ENCODE data around the gene PTPRT.

Gene PTPRT

GRCh38 chr20:42595625-42596024, 594.1 kb downstream of the PTPRT start:
- intact Hi-C loops (cut with DNase I): no loop called here

DNA sequence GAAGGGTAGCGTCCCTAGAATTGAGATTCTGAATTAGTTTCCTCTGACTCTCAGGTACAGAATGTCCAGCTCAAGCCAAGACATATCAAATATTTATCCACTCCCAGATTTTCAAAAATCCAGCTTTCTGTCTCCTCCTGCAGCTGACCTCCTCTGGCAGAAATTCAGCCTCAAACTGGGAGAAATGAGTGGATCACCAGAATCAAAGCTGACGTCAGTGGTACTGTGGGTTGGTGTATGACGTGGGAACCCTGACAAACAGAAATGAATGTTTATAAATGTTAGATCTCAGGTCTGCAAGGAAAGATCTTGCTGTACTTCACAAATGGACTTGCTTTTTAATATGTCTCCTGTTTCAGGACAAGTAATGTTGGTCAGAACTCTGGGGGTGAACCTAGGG, 595.0 kb downstream of the PTPRT start:
- intact Hi-C loops (cut with DNase I): no loop called here

More at GRCh38 chr20:42595625-42596024, 594.1 kb downstream of the PTPRT start:
- peak in 1 of 10 donors; percentile 34 for DNase-seq

GRCh38 chr20:42594011-42594410, 595.7 kb downstream of the PTPRT start:
- intact Hi-C loops (cut with DNase I): no loop called here
- no peak for DNase-seq

More for the DNA sequence above, 595.0 kb downstream of the PTPRT start:
- DNase-seq: no peak

DNA sequence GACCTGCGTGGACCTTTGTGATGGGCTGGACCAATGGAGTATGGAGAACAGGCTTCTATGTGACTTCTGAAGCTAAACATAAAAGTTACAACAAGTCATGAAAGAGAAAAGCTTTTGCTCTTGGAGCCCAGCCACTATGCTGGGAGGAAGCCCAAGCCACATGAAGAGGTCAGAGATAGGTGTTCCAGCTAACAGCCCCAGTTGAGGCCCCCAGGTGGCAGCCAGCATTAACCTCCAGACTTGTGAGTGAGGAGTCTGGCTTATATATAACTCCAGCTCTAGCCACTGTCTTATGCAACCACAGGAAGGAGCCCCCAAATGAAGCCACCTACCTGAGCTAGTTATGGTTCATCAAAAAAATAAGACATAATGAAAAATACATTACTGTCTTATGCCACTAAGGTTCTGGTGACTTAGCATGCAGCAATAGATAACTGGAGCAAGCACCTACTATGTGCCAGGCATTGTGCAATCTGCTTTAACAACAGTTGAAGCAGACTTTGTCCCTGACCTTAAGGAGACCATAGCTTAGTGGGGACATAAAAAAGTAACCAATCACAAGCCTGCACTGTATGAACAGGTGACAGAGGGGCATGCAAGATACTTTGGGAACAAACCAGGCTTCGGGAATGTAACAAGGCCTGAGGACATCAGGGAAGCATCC, 599.6 kb downstream of the PTPRT start:
- intact Hi-C loops (cut with DNase I): no loop called here
- DNase-seq: no peak

DNA sequence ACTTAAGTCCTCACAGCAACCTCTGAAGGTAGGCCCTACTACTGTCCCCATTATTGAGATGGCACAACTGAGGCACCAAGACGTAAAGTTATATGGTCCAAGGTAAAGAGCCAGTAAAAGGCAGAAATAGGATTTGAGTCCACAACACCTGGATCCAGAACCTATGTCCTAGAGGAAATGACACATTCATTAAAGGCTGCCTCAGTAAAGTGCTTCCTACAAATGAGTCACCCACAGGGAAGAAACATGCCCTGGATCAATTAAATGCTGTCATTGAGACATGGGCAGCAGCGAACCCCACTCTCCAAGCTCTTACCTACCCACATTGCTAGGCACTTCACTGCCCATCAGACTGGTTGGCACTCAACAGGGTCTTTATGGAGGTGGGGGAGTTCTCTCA, 600.9 kb downstream of the PTPRT start:
- intact Hi-C loops (cut with DNase I): no loop called here

DNA sequence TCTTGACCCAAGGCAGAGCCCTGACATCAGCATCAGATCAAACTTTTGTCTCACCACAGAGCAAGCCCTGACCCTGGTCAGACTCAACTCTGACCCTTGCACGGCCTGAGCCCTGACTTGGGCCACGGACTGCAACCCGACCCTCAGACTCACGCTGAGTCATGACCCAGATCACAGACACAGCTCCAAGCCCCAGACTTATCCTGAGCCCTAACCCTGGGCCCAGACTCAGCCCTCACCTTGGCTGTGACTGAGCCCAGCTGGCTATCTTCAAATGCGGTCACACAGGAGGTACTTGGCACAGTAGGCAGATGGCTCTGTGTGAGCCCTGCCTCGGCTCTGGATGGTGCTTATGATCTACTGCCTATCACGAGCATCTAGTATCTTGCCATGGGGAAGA, 602.3 kb downstream of the PTPRT start:
- no peak for DNase-seq
- intact Hi-C loops (cut with DNase I): no loop called here

More for the DNA sequence above, 600.9 kb downstream of the PTPRT start:
- DNase-seq: no peak

GRCh38 chr20:42581311-42581710, 608.4 kb downstream of the PTPRT start:
- intact Hi-C loops (cut with DNase I): no loop called here
- DNase-seq: no peak

GRCh38 chr20:42576167-42576566, 613.5 kb downstream of the PTPRT start:
- DNase-seq: no peak
- intact Hi-C loops (cut with DNase I): no loop called here

DNA sequence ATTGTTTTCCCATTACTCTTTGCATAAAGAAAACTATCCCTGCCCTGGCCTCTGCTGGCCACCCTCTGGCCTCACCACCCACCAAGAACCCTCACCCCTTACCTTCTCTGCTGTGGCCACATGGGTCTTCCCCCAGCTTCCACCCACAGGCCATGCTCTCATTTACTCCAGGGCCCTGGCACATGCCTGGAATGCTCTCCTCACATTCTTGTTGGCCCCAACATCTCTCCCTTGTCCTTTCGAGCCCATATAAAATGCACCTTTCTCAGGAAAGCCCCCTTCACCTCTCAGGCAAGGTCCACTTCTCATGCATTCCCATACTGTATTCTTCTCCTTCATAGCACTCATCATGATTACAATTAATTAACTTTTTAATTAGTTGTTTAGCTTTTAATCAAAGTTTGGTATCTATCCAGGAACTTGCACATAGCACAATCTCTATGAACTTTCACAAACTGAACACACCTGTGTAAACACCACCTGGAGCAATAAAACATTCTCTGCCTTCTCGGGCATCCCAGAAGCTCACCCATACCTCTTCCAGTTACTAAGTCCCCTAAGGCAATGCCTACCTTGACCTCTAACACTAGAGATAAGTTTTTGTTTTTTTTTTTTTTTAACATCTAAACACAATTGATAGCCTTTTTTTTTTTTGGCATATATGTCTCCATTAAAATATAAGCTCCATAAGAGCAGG, 617.2 kb downstream of the PTPRT start:
- DNase-seq: no peak
- intact Hi-C loops (cut with DNase I): no loop called here

- intact Hi-C loops (cut with DNase I): no loop called here
- DNase-seq: no peak
Observed at GRCh38 chr20:42567409-42567808, 622.3 kb downstream of the PTPRT start.

DNA sequence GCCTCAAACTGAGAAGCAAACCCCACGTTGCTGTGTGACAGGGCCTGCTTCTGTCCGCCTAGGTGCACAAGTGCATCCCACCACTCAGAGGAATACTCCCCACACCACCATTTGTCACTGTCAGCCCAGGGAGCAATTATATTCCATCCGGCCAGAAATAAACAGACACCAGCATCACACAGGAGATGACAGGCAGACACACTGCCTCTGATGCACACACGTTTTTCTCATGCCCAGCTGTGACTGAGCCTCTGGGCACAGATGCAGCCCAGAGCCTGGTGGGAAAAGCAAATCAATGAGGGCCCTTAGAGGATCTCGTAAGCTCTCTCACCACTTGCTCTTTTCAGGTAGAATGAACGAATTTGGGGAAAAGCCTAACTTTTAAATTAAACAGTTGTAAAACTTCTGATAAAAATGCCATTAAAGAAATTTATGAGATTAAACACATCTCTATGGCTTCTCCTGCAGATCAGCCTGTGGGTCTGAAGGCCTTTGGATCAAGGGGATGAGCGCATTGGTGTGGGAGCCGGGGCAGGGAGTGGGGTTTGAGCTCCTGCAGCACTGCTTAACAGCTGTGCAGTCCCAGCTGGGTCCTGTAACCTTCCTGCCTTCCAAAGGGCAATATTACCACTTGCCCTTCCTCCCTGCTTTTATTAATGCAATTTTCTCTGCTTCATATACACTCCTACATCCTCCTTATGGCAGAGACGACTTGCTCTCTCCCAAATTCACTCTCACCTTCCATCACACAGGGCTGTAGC, 624.3 kb downstream of the PTPRT start:
- no peak for DNase-seq
- intact Hi-C loops (cut with DNase I): no loop called here

- DNase-seq: no peak
- intact Hi-C loops (cut with DNase I): no loop called here
Observed at GRCh38 chr20:42559665-42560064, 630.0 kb downstream of the PTPRT start.

GRCh38 chr20:42556575-42556974, 633.1 kb downstream of the PTPRT start:
- no peak for DNase-seq
- intact Hi-C loops (cut with DNase I): no loop called here

GRCh38 chr20:42553374-42553773, 636.3 kb downstream of the PTPRT start:
- intact Hi-C loops (cut with DNase I): no loop called here
- no peak for DNase-seq

DNA sequence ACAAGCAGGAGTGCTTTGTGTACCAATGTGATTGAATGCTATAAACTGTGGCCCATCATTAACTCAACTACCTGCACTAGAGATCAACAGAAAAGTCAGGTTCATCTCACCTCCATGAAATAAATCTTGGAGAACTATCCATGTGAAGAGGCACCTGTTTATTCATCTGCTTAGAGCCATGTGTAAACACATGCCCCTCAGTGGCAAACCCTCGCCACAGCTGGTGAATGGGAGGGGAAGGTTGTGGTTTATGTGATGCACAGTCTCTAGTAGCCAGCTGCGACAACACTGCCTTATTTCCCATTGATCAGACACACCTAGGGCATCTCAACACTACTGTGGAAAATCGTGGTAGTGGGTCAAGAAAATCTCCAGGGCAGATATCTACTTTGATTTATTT, 640.2 kb downstream of the PTPRT start:
- no peak for DNase-seq
- intact Hi-C loops (cut with DNase I): no loop called here

- intact Hi-C loops (cut with DNase I): no loop called here
- DNase-seq: no peak
Observed at GRCh38 chr20:42544926-42545325, 644.8 kb downstream of the PTPRT start.

DNA sequence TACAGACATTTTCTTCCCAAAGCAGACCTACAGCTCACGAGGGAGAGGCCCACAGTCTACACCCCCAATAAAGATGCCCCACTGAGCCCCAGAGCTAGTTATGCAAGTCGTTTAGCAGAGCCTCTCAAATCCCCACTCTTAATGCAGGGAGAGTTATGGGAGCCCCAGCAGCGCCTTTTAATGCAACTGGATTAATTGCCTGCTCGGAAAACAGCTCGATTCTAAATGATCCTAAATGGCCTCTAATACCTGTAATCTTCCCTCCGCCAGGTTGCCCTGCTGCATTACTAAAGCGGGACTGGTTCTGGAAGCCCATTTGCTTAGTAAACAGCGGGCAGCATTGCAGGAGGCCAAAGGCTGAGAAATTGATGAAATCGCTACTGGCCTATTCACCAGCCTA, 656.9 kb downstream of the PTPRT start:
- DNase-seq: no peak
- intact Hi-C loops (cut with DNase I): loop anchor here (10.0 kb wide), 1 partner anchor 798 kb away; no protein-coding TSS in a partner anchor

GRCh38 chr20:42531508-42531961, 658.2 kb downstream of the PTPRT start:
- intact Hi-C loops (cut with DNase I): loop anchor here (2.0 to 10.0 kb wide), 2 partner anchors 327 to 797 kb away; no protein-coding TSS in a partner anchor

GRCh38 chr20:42530855-42531448, 658.8 kb downstream of the PTPRT start:
- DNase-seq: no peak
- intact Hi-C loops (cut with DNase I): loop anchor here (2.0 to 10.0 kb wide), 2 partner anchors 326 to 796 kb away; no protein-coding TSS in a partner anchor

More at GRCh38 chr20:42531508-42531961, 658.2 kb downstream of the PTPRT start:
- peak in 4 of 10 donors; percentile 9 to 87 (median 41) for DNase-seq

- no peak for DNase-seq
- intact Hi-C loops (cut with DNase I): loop anchor here (2.0 to 10.0 kb wide), 2 partner anchors 325 to 795 kb away; no protein-coding TSS in a partner anchor
Observed at GRCh38 chr20:42530191-42530590, 659.5 kb downstream of the PTPRT start.

DNA sequence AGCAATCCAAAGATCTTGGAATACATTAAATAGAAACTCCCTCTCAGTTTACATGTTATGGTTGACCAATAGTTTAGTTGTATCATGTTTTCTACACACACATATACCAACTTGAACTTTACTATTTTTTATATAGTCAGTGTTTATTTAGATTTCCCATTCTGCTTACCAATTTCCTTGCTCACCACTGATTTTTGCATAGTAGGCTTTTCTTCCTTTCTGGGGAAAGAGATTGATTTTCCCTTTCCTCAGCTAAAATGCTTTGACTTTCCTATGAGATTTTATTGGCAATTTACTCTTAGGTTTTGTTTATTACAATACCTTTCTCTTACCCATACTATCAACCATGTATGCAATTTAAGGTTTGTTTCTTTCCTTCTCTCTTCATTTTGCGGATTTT, 665.6 kb downstream of the PTPRT start:
- DNase-seq: no peak
- intact Hi-C loops (cut with DNase I): no loop called here
